Neuronal stem cell (in vitro differentiated cells): ENCODE measurements around the gene OBP2A.

Experiments used
- DNase-seq: peaks from one replicate; pipeline ENCODE4 v3.0.0-alpha.2; 2013; ENCODE audit warnings: low spot score
- H2AFZ ChIP-seq: one replicate; pipeline ENCODE4 v1.6.1; 2013; ENCODE audit warnings: mild to moderate bottlenecking, low read length, inconsistent platforms
- H2AK5ac ChIP-seq: 2 replicates; pipeline ENCODE4 v1.6.1; 2013; ENCODE audit warnings: low read depth, mild to moderate bottlenecking, inconsistent platforms, low read length, moderate library complexity, mixed read lengths
- H2BK120ac ChIP-seq: 2 replicates; pipeline ENCODE4 v1.6.1; 2013; ENCODE audit warnings: low read depth, mild to moderate bottlenecking, inconsistent platforms, low read length, moderate library complexity, mixed read lengths
- H2BK12ac ChIP-seq: one replicate; pipeline ENCODE4 v1.6.1; 2013; ENCODE audit warnings: low read length, inconsistent platforms
- H2BK15ac ChIP-seq: 2 replicates; pipeline ENCODE4 v1.6.1; 2013; ENCODE audit warnings: mild to moderate bottlenecking, low read length, inconsistent platforms, mixed read lengths
- H2BK5ac ChIP-seq: one replicate; pipeline ENCODE4 v1.6.1; 2013; ENCODE audit warnings: inconsistent platforms, mild to moderate bottlenecking, low read length, moderate library complexity
- H3K14ac ChIP-seq: one replicate; pipeline ENCODE4 v1.6.1; 2013; ENCODE audit warnings: low read length, inconsistent platforms
- H3K18ac ChIP-seq: 2 replicates; pipeline ENCODE4 v1.6.1; 2013; ENCODE audit warnings: low read length, inconsistent platforms
- H3K23ac ChIP-seq: 2 replicates; pipeline ENCODE4 v1.6.1; 2013; ENCODE audit warnings: low read depth, mild to moderate bottlenecking, mixed read lengths, low read length, inconsistent platforms; ENCODE audit not compliant: poor library complexity
- H3K27ac ChIP-seq: replicated peaks from 3 replicates; pipeline ENCODE4 v1.5.1; 2013; ENCODE audit warnings: low read length, inconsistent platforms
- H3K27me3 ChIP-seq, 3 experiments: 2 replicates each; pipeline ENCODE4 v1.6.1; 2013; ENCODE audit warnings: low read length in 3 of 3, mild to moderate bottlenecking in 2 of 3, inconsistent platforms in 1 of 3, low read depth in 1 of 3, mixed read lengths in 1 of 3, moderate library complexity in 1 of 3; ENCODE audit not compliant: control insufficient read depth in 3 of 3, insufficient read depth in 3 of 3
- H3K36me3 ChIP-seq, 2 donors: replicated peaks in 1 of 2; 2 replicates each; pipeline ENCODE4 v1.6.1; 2013; ENCODE audit warnings: low read length in 2 of 2; ENCODE audit not compliant: control insufficient read depth in 2 of 2, insufficient read depth in 2 of 2
- H3K4ac ChIP-seq: 2 replicates; pipeline ENCODE4 v1.6.1; 2013; ENCODE audit warnings: inconsistent platforms, mild to moderate bottlenecking, low read length, moderate library complexity
- H3K4me1 ChIP-seq, 2 donors: 1 replicate in 1 of 2; 2 replicates in 1 of 2; pipeline ENCODE4 v1.6.1; 2013; ENCODE audit warnings: low read length in 2 of 2, low read depth in 1 of 2; ENCODE audit not compliant: control insufficient read depth in 2 of 2, insufficient read depth in 1 of 2
- H3K4me2 ChIP-seq: one replicate; pipeline ENCODE4 v1.6.1; 2013; ENCODE audit warnings: mild to moderate bottlenecking, low read length, inconsistent platforms; ENCODE audit not compliant: insufficient read depth, poor library complexity, severe bottlenecking
- H3K4me3 ChIP-seq, 2 donors: 2 replicates each; pipeline ENCODE4 v1.5.1; 2013; ENCODE audit warnings: low read length in 2 of 2, mild to moderate bottlenecking in 2 of 2, inconsistent platforms in 1 of 2, moderate library complexity in 1 of 2
- H3K79me1 ChIP-seq: one replicate; pipeline ENCODE4 v1.6.1; 2013; ENCODE audit warnings: low read depth, mild to moderate bottlenecking, inconsistent platforms, low read length, moderate library complexity
- H3K9ac ChIP-seq: one replicate; pipeline ENCODE4 v1.6.1; 2013; ENCODE audit warnings: mild to moderate bottlenecking, low read depth, low read length, inconsistent platforms; ENCODE audit not compliant: poor library complexity
- H3K9me3 ChIP-seq, 2 donors: replicated peaks in 1 of 2; 2 replicates each; pipeline versions ENCODE3 to v1.6.1; 2013; ENCODE audit warnings: low read length in 2 of 2, mild to moderate bottlenecking in 2 of 2, inconsistent platforms in 1 of 2, low read depth in 1 of 2, mixed read lengths in 1 of 2, moderate library complexity in 1 of 2; ENCODE audit not compliant: control insufficient read depth in 2 of 2, insufficient read depth in 1 of 2
- H4K8ac ChIP-seq: one replicate; pipeline ENCODE4 v1.6.1; 2013; ENCODE audit warnings: low read depth, mild to moderate bottlenecking, inconsistent platforms, low read length, moderate library complexity
- H4K91ac ChIP-seq: one replicate; pipeline ENCODE4 v1.6.1; 2013; ENCODE audit warnings: low read length, low read depth, mild to moderate bottlenecking, inconsistent platforms; ENCODE audit not compliant: poor library complexity
- WGBS, 2 donors: extraction: QIAGEN DNeasy Blood & Tissue Kit; methylation state at CpG; one replicate each; pipeline ENCODE4 v1.1.7; 2013; ENCODE audit warnings: missing lambda C conversion rate in 2 of 2, mixed read lengths in 1 of 2; ENCODE audit not compliant: insufficient read length in 2 of 2, insufficient replicate concordance in 1 of 2; ENCODE audit errors: extremely low coverage in 2 of 2; 5-methylcytosine and 5-hydroxymethylcytosine counted together

The OBP2A gene

DNA sequence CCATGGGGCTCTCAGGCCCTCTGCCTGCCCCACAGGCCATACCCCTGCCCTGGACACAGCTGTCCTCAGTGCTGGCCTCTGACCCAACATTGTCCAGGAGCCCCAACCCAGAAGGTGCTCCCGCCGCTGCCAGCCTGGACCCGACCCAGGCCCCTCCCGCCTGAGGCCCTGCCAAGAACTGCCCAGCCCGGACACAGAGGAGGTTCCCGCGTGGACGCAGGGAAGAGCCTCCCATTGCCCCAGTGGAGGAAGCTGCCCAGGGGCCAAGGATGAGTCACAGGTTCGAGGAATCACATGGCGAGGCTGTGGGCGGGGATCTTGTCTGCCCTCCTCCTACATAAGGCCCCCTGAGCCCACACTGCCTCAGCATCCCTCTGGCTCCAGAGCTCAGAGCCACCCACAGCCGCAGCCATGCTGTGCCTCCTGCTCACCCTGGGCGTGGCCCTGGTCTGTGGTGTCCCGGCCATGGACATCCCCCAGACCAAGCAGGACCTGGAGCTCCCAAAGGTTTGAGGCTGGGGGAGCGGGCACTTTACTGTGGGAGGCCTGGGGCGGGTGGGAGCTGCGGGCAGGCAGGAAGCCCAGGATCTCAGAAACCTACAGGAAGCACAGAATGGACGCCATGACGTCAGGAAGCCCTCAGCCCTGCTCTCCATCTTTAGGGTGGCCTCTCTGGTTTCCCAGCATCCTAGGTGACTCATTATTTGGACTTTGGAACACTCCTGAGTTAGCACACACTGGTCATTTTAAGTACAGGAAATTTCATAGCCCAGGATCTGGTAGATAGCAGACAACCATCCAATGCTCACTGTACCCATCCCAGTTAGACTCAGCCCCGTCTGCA lies 15.7 kb downstream of the OBP2A start, which contains the start of gene PAEP:
Gene PAEP (plus strand): TSS at position 366 of the 844 bp plus-strand sequence.
- Histone ChIP-seq H3K4me3 (no peak within 1 kb of the TSS), H3K27me3 (peaks cover 0 to 3% (median 0%) of the 10 kb centered on the region in 3 experiments), H2BK12ac (no peak within 1 kb of the TSS), H3K9ac (peak within 1 kb of the TSS; percentile 44), H3K23ac (no peak within 1 kb of the TSS), H3K18ac (peak within 1 kb of the TSS; percentile 57), H2BK120ac (no peak within 1 kb of the TSS), H3K9me3 (no peaks in the 10 kb centered on the region), H2BK15ac (peak within 1 kb of the TSS; percentile 49), H3K4me2 (no peak within 1 kb of the TSS), H3K36me3 (no peaks in the 10 kb centered on the region), H2BK5ac (peak within 1 kb of the TSS; percentile 61), H2AK5ac (peak within 1 kb of the TSS; percentile 75), H3K79me1 (peaks cover 3% of the 10 kb centered on the region), H3K27ac (no peak within 1 kb of the TSS), H2AFZ (no peak within 1 kb of the TSS), H3K4ac (no peak within 1 kb of the TSS), H3K4me1 (peaks cover 0 to 4% of the 10 kb centered on the region in 2 donors), H4K91ac (no peak within 1 kb of the TSS), H4K8ac (peak within 1 kb of the TSS; percentile 43), H3K14ac (peak within 1 kb of the TSS; percentile 71)
- WGBS, 2 donors, result no CpG with 5 or more reads among the region's 20 CpGs
- DNase-seq, result no peak

DNA sequence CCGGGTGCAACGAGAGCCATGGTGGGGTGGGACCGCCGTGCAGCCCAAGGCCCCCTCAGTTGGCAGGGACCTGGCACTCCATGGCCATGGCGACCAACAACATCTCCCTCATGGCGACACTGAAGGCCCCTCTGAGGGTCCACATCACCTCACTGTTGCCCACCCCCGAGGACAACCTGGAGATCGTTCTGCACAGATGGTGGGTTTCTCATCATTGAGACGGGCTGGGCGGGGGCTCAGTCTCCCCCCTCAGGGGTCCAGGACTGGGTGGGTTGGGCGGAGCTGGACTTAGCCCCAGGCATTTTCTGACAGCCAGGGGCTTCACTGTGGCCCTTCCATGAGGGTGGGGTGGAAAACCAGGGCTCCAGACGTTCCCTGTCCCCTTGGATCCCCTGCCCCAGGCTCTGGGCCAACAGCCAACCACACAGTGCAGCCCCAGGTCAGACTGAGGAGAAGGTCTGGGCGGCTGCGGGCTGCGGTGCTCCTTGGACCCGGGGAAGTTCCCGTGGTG lies 16.4 kb downstream of the OBP2A start:
- Histone ChIP-seq H4K91ac (no peak overlapping the region), H3K4ac (no peak overlapping the region), H3K4me2 (no peak overlapping the region), H2BK15ac (no peak overlapping the region), H2BK5ac (peak overlapping the region; percentile 61), H4K8ac (no peak overlapping the region), H3K27me3 (peaks cover 0 to 5% (median 0%) of the 10 kb centered on the region in 3 experiments), H2BK12ac (no peak overlapping the region), H3K9me3 (no peaks in the 10 kb centered on the region), H3K9ac (peak overlapping the region; percentile 44), H2BK120ac (no peak overlapping the region), H3K36me3 (no peaks in the 10 kb centered on the region), H2AFZ (no peak overlapping the region), H3K14ac (no peak overlapping the region), H3K23ac (no peak overlapping the region), H3K4me3 (no peak overlapping the region), H3K79me1 (peaks cover 3% of the 10 kb centered on the region), H2AK5ac (no peak overlapping the region), H3K18ac (peak overlapping the region; percentile 8), H3K27ac (no peak overlapping the region), H3K4me1 (peaks cover 0 to 4% of the 10 kb centered on the region in 2 donors)
- no CpG with 5 or more reads among the region's 17 CpGs for WGBS, 2 donors
- no peak for DNase-seq

DNA sequence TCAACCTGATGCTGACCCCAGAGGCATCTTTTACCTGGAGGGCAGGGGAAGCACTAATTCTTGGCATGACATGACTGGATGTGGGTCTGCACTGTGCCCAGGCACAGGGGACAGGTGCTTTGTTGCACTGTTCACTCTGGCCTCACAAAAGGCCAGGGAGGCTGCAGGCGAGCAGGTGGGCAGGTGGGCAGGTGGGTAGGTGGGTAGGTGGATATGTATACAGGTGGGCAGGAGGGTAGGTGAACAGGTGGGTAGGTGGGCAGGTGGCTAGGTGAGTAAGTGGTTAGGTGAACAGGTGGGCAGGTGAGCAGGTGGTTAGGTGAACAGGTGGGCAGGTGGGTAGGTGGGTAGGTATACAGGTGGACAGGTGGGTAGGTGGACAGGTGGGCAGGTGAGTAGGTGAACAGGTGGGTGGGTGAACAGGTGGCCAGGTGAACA lies 17.1 kb downstream of the OBP2A start:
- Histone ChIP-seq H3K23ac (no peak overlapping the region), H2BK120ac (no peak overlapping the region), H2BK15ac (no peak overlapping the region), H2BK5ac (no peak overlapping the region), H3K36me3 (no peaks in the 10 kb centered on the region), H3K14ac (no peak overlapping the region), H3K4ac (no peak overlapping the region), H3K4me1 (peaks cover 0 to 4% of the 10 kb centered on the region in 2 donors), H3K9ac (no peak overlapping the region), H3K4me2 (no peak overlapping the region), H3K4me3 (peak overlapping the region in 1 of 2 donors; percentile 18), H3K9me3 (no peaks in the 10 kb centered on the region), H3K18ac (no peak overlapping the region), H3K27me3 (peaks cover 0 to 9% (median 0%) of the 10 kb centered on the region in 3 experiments), H4K8ac (no peak overlapping the region), H3K79me1 (peaks cover 3% of the 10 kb centered on the region), H4K91ac (no peak overlapping the region), H2BK12ac (no peak overlapping the region), H3K27ac (no peak overlapping the region), H2AFZ (no peak overlapping the region), H2AK5ac (no peak overlapping the region)
- no peak for DNase-seq
- WGBS, 2 donors, result no CpG with 5 or more reads among the region's 1 CpG

DNA sequence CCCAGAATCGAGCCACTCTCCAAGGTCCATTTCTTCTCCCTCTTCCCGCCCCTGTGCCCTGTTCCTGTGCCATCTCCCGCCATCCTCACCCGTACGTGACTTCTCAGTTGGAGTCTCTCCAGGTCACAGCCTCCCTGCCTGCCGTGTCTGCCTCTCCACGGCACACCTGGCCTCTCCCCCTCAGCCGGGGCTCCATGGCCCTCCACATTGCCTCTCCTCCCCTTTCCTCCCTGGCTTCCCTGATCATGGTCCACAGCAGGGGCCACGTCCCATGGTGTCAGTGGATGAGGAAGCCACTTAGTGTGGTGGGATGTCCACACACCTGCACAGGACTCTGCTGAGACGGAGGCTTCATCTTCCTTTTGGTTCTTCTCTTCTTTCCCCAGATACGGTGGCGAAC lies 17.9 kb downstream of the OBP2A start:
- H2BK120ac ChIP-seq, result no peak overlapping the region
- H3K4me1 ChIP-seq, result peaks cover 0 to 4% of the 10 kb centered on the region in 2 donors
- no peaks in the 10 kb centered on the region for H3K36me3 ChIP-seq
- H3K4ac ChIP-seq, result no peak overlapping the region
- peaks cover 0 to 9% (median 0%) of the 10 kb centered on the region in 3 experiments for H3K27me3 ChIP-seq
- no peak overlapping the region for H4K8ac ChIP-seq
- peak overlapping the region; percentile 33 for H2BK15ac ChIP-seq
- H3K23ac ChIP-seq, result peak overlapping the region; percentile 44
- no peak overlapping the region for H2AFZ ChIP-seq
- no peak overlapping the region for H4K91ac ChIP-seq
- DNase-seq, result no peak
- no peak overlapping the region for H3K9ac ChIP-seq
- H3K27ac ChIP-seq, result no peak overlapping the region
- H3K9me3 ChIP-seq, result no peaks in the 10 kb centered on the region
- peak overlapping the region; percentile 59 for H3K18ac ChIP-seq
- peak overlapping the region; percentile 68 for H2AK5ac ChIP-seq
- no peak overlapping the region for H2BK5ac ChIP-seq
- no peak overlapping the region for H3K4me3 ChIP-seq
- H3K4me2 ChIP-seq, result no peak overlapping the region
- no CpG with 5 or more reads among the region's 12 CpGs for WGBS, 2 donors
- H3K14ac ChIP-seq, result no peak overlapping the region
- H3K79me1 ChIP-seq, result peaks cover 3% of the 10 kb centered on the region
- no peak overlapping the region for H2BK12ac ChIP-seq
